Measurements from ENCODE around the gene ZNF408.

ZNF408 gene

DNA sequence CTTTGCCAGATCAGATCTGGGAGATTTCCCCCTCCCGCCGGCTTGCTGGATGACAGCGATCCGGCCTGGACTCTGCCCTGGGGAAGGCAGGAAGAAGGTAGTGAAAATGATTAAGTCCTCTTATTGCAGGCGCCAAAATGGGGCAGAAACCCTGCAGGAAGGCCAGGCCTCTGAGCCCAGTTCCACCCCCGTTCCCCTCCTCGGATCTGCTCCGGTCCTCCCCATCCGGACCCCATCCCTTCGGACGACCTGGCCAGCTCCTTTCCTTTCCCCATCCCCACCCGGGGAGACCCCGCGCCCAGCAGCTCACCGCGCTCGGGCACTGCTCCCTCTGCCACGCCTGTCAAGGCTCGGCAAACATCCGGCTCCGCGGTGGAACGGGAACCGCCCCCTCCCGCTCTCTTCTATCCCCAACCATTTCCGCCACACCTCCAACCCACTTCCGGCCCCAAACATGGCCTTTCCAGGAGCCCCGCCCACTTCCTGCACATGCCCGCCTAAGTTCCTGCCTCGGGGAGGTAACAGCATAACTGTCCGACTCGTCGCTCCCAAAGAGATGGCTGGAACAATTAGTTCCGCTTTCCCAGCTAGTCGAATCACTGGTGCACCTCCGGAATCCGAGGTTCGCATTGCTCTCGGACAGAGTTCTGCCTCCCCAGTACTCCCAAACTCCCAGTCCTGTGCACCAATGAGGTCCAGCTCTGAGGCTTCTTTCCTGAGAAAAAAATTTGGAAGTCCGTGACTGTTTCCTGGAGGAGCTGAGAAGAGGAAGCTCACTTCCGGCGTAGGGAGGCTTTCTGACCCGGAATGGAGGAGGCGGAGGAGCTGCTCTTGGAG lies at the start of gene ZNF408, which contains the start of gene ARHGAP1:
TSS of gene ZNF408 (plus strand) at position 791 of the 837 bp plus-strand sequence. CDS start at position 808, 17 bp downstream.
TSS of gene ARHGAP1 (minus strand) at position 379 of the 837 bp plus-strand sequence. CDS start 4,512 bp downstream, outside the sequence.
- peak; percentile 99 for DNase-seq (ENCODE audit: low read depth)
- peak within 1 kb of the TSS; percentile 87 for H3K4me3 ChIP-seq (ENCODE audit: low read depth, low read length)
- TF ChIP-seq, protein P1, sequence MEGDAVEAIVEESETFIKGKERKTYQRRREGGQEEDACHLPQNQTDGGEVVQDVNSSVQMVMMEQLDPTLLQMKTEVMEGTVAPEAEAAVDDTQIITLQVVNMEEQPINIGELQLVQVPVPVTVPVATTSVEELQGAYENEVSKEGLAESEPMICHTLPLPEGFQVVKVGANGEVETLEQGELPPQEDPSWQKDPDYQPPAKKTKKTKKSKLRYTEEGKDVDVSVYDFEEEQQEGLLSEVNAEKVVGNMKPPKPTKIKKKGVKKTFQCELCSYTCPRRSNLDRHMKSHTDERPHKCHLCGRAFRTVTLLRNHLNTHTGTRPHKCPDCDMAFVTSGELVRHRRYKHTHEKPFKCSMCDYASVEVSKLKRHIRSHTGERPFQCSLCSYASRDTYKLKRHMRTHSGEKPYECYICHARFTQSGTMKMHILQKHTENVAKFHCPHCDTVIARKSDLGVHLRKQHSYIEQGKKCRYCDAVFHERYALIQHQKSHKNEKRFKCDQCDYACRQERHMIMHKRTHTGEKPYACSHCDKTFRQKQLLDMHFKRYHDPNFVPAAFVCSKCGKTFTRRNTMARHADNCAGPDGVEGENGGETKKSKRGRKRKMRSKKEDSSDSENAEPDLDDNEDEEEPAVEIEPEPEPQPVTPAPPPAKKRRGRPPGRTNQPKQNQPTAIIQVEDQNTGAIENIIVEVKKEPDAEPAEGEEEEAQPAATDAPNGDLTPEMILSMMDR (IDR thresholded peaks at IDR 0.05; ENCODE audit: insufficient read depth, low read depth, low read length, missing control alignments), result no peak

DNA sequence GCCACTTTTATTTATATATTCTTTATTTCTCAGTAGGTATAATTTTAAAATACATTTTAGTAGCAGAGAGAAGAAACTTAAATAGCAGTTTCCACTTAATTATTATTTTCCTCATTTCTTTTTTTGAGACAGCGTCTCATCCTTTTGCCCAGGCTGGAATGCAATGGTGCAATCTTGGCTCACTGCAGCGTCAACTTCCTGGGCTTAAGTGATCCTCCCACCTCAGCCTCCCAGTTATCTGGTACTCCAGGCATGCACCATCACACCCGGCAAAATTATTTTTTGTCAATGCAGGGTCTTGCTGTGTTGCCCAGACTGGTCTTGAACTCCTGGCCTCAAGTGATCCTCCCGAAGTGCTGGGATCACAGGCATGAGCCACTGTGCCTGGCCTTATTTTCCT lies 45.2 kb upstream of the ZNF408 start:
- no peak overlapping the region for H3K4me3 ChIP-seq (ENCODE audit: low read depth, low read length)
- DNase-seq (ENCODE audit: low read depth), result no peak
- TF ChIP-seq, protein P1 (IDR thresholded peaks at IDR 0.05; ENCODE audit: insufficient read depth, low read depth, low read length, missing control alignments), result no peak

DNA sequence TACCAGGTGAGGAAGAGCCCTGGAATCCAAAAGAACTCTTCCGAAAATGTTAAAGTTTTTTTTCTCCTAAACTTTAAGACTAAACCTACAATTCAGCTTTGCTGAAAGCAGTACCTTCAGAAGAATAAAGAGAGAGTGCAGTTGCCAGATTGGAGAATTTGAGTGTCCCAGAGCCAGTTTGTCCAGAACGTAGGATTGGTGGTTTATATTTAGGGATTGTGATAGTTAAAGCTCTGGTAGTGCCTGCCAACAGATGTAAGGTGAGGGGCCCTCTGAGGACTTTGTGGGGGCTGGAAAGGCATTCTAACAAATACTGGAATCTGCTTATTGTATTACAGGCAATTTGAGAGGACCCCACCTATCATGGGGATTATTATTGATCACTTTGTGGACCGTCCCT lies 43.6 kb upstream of the ZNF408 start:
- no peak overlapping the region for H3K4me3 ChIP-seq (ENCODE audit: low read depth, low read length)
- no peak for DNase-seq (ENCODE audit: low read depth)
- TF ChIP-seq, protein P1 (IDR thresholded peaks at IDR 0.05; ENCODE audit: insufficient read depth, low read depth, low read length, missing control alignments), result no peak

DNA sequence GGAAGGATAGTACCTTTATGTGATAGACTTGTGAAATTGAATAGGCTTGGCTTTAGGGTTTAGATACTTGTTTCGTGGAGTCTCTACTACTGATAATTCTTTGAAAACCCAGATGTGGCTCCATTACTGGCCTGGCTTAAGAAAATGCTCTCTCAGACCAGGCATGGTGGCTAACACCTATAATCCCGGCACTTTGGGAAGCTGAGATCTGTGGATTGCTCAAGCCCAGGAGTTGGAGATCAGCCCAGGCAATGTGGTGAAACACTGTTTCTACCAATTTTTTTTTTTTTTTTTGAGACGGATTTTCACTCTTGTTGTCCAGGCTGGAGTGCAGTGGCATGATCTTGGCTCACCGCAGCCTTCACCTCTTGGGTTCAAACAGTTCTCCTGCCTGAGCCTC lies 42.6 kb upstream of the ZNF408 start:
- DNase-seq (ENCODE audit: low read depth), result no peak
- no peak overlapping the region for H3K4me3 ChIP-seq (ENCODE audit: low read depth, low read length)
- TF ChIP-seq, protein P1 (IDR thresholded peaks at IDR 0.05; ENCODE audit: insufficient read depth, low read depth, low read length, missing control alignments), result no peak

DNA sequence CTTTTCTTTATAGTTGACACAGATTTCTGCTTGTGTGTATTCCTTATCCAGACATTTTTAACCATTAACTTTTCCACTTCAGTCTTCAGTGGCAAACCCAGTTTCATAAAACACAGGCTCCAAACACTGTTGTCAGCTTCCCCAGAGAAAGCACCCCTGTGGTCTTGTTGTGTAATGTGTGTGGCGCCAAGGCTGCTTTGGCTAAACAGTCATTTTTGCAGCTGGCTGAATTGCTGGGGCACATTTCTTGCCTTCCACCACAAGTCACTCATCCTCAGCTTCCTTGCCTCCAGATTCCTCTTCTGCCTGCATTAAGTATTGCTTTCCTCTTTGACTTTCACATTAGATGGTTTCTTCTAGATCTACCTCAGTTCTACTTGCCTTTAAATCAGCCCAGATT lies 40.9 kb upstream of the ZNF408 start:
- no peak overlapping the region for H3K4me3 ChIP-seq (ENCODE audit: low read depth, low read length)
- DNase-seq (ENCODE audit: low read depth), result no peak
- TF ChIP-seq, protein P1 (IDR thresholded peaks at IDR 0.05; ENCODE audit: insufficient read depth, low read depth, low read length, missing control alignments), result no peak

DNA sequence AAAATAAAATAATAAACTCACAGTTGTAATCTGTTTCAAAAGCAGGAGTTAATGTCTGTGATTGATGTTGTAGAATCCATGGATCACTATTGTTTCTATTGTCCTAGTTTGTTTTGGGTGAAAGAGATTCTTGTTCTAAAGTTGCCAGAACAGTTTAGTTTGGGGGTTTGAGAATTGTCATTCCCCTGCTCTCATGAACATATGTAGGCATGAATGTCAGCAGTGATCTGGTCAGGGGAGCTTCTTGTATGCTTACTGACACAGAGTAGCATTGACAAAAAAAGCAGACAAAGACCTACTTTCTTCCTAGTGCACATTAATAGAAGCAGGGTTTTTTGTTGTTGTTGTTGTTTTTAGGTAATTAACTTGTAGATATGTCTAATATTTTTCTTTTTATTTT lies 39.0 kb upstream of the ZNF408 start:
- no peak for DNase-seq (ENCODE audit: low read depth)
- no peak overlapping the region for H3K4me3 ChIP-seq (ENCODE audit: low read depth, low read length)
- TF ChIP-seq, protein P1 (IDR thresholded peaks at IDR 0.05; ENCODE audit: insufficient read depth, low read depth, low read length, missing control alignments), result no peak

Data from GM12865 (cell line).